PC-3 (cell line): Measurements from ENCODE around the gene STK16. TPM values are rescaled to one million over a fixed set of nuclear protein-coding genes. Genes with fewer than 3 reads are reported as not detected.

Source experiments
- ATAC-seq: fragments of 200-7000 bp; cut with Tn5 transposase; 2 replicates; pipeline ENCODE4 v1.9.1; 2020; ENCODE audit warnings: mild to moderate bottlenecking, moderate library complexity
- BruUV-seq: library from RNA; stranded (reverse); fragments of 400-500 nt; replicated peaks from 2 replicates; lab custom pipeline; 2021; lab: Mats Ljungman, UMichigan
- CTCF ChIA-PET: fragments of 300-600 bp; sonication (Branson Sonifier 250); formaldehyde crosslinking; loops from one replicate; lab custom pipeline; 2022; ENCODE audit warnings: antibody characterized with exemption; lab: Charles Lee
- POLR2A ChIA-PET: fragments of 300-600 bp; sonication (Branson Sonifier 250); formaldehyde crosslinking; loops from one replicate; lab custom pipeline; 2022; ENCODE audit warnings: antibody characterized with exemption; ENCODE audit not compliant: unreplicated experiment; lab: Charles Lee
- DNase-seq: peaks from one replicate; pipeline ENCODE4 v3.0.0-alpha.2; 2015
- H2AFZ ChIP-seq: fragments of 300-600 bp; sonication (generic); 2 replicates; pipeline ENCODE4 v1.6.0; 2016; ENCODE audit warnings: antibody characterized with exemption, low read length
- H3F3A ChIP-seq: fragments of 300-600 bp; sonication (generic); one replicate; pipeline ENCODE4 v1.6.0; 2017; ENCODE audit warnings: antibody characterized with exemption, low read length, control low read depth, mild to moderate bottlenecking; ENCODE audit not compliant: unreplicated experiment
- H3K27ac ChIP-seq: fragments of 300-600 bp; sonication (generic); 2 replicates; pipeline ENCODE4 v1.5.1; 2016; ENCODE audit warnings: mild to moderate bottlenecking, low read length
- H3K27me3 ChIP-seq: fragments of 300-600 bp; sonication (generic); 2 replicates; pipeline ENCODE4 v1.6.1; 2016; ENCODE audit warnings: low read length, mixed read lengths
- H3K36me3 ChIP-seq: fragments of 300-600 bp; sonication (generic); 2 replicates; pipeline ENCODE4 v1.6.1; 2016; ENCODE audit warnings: low read depth, mixed run types, low read length, mixed read lengths
- H3K4me1 ChIP-seq: fragments of 300-600 bp; sonication (generic); 2 replicates; pipeline ENCODE4 v1.5.1; 2016; ENCODE audit warnings: low read length; ENCODE audit not compliant: insufficient read depth
- H3K4me2 ChIP-seq: fragments of 300-600 bp; sonication (generic); 2 replicates; pipeline ENCODE4 v1.6.0; 2016; ENCODE audit warnings: low read length
- H3K4me3 ChIP-seq: fragments of 300-600 bp; sonication (generic); 2 replicates; pipeline ENCODE4 v1.5.1; 2016; ENCODE audit warnings: mild to moderate bottlenecking, low read length, mixed read lengths
- H3K79me2 ChIP-seq: fragments of 300-600 bp; sonication (generic); 2 replicates; pipeline ENCODE4 v1.6.1; 2017; ENCODE audit warnings: low read length, mixed read lengths
- H3K9ac ChIP-seq: fragments of 300-600 bp; sonication (generic); 2 replicates; pipeline ENCODE4 v1.6.0; 2016; ENCODE audit warnings: mild to moderate bottlenecking, low read length
- H3K9me2 ChIP-seq: fragments of 300-600 bp; sonication (generic); replicated peaks from 2 replicates; pipeline ENCODE4 v1.6.1; 2016; ENCODE audit warnings: mixed run types, low read length, mixed read lengths
- H3K9me3 ChIP-seq: fragments of 300-600 bp; sonication (generic); 2 replicates; pipeline ENCODE4 v1.6.1; 2016; ENCODE audit warnings: low read length, mixed read lengths
- H4K20me1 ChIP-seq: fragments of 300-600 bp; sonication (generic); 2 replicates; pipeline ENCODE4 v1.6.1; 2016; ENCODE audit warnings: low read length, mixed read lengths
- CTCF ChIP-seq: fragments of 300-600 bp; sonication (generic); conservative IDR thresholded peaks from 2 replicates; pipeline ENCODE4 v1.5.1; 2017; ENCODE audit warnings: antibody characterized with exemption, low read depth, mild to moderate bottlenecking, low read length
- EZH2 ChIP-seq: fragments of 300-600 bp; sonication (generic); IDR thresholded peaks from one replicate; pipeline ENCODE4 v1.6.1; 2017; ENCODE audit warnings: antibody characterized with exemption, mild to moderate bottlenecking, low read length; ENCODE audit not compliant: unreplicated experiment
- EZH2phosphoT487 ChIP-seq: fragments of 300-600 bp; sonication (generic); IDR thresholded peaks from 2 replicates; pipeline ENCODE4 v1.6.1; 2018; ENCODE audit warnings: mild to moderate bottlenecking, antibody characterized with exemption, low read length, borderline replicate concordance
- intact Hi-C: fragments of 100-400 bp; cut with micrococcal nuclease; formaldehyde crosslinking; loops from 2 replicates; pipeline ENCODE4 v1.9.0; 2023
- total RNA-seq: library from RNA; depleted of rRNA; stranded (reverse); fragments of >200 nt; gene quantifications from 2 replicates; pipeline ENCODE4 v1.2.3, GENCODE V29; 2014

The STK16 gene
- total RNA-seq, 1 experiment from 2014 or later = 16.3 TPM

GRCh38 chr2:219261024-219261855 lies 16.0 kb downstream of the STK16 start:
- H3K36me3 ChIP-seq = no peaks in the 10 kb centered on the region
- H3K79me2 ChIP-seq = no peaks in the 10 kb centered on the region
- H3K27me3 ChIP-seq = no peaks in the 10 kb centered on the region
- H3K27ac ChIP-seq = no peak overlapping the region
- H3K9ac ChIP-seq = no peak overlapping the region
- intact Hi-C loops = no loop called here
- H3K4me3 ChIP-seq = no peak overlapping the region
- TF ChIP-seq EZH2 (no peak), EZH2phosphoT487 (no peak), CTCF (no peak)
- no peak overlapping the region for H3K4me2 ChIP-seq
- H4K20me1 ChIP-seq = no peaks in the 10 kb centered on the region
- POLR2A ChIA-PET = no interaction called here
- H3K9me2 ChIP-seq = no peaks in the 10 kb centered on the region
- no peak overlapping the region for H2AFZ ChIP-seq
- H3K4me1 ChIP-seq = no peaks in the 10 kb centered on the region
- H3K9me3 ChIP-seq = no peaks in the 10 kb centered on the region
- BruUV-seq = no TSS peak
- CTCF ChIA-PET = no interaction called here
- no peak for ATAC-seq
- no peak for DNase-seq
- H3F3A ChIP-seq = no peaks in the 10 kb centered on the region

DNA sequence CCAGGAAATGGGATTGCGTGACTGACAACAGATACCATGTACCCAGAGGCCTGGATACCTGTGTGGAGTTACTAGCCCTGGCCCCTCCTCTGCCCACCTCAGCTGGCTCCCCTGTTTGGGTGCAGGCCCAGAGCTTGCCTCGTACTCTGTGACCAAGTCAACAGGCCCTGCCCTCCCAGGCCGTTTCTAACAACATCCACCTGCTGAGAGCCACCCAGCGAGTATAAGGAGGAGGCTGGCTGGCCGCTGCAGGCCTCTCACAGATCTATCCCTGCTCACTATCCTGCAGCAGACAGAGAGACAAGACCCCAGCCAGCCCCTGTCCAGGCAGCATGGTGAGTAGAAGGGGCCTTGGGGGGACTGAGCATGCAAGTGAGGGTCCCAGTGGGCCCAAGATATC lies 21.0 kb downstream of the STK16 start:
- Histone ChIP-seq H3K27me3 (no peaks in the 10 kb centered on the region), H3F3A (no peaks in the 10 kb centered on the region), H3K4me2 (no peak overlapping the region), H3K9ac (no peak overlapping the region), H2AFZ (no peak overlapping the region), H4K20me1 (no peaks in the 10 kb centered on the region), H3K79me2 (no peaks in the 10 kb centered on the region), H3K4me3 (no peak overlapping the region), H3K27ac (no peak overlapping the region), H3K36me3 (no peaks in the 10 kb centered on the region), H3K4me1 (no peaks in the 10 kb centered on the region), H3K9me2 (no peaks in the 10 kb centered on the region), H3K9me3 (no peaks in the 10 kb centered on the region)
- BruUV-seq = no TSS peak
- DNase-seq (no peak), ATAC-seq (no peak)
- intact Hi-C loops = no loop called here
- CTCF ChIA-PET = no interaction called here
- TF ChIP-seq EZH2phosphoT487 (no peak), EZH2 (no peak), CTCF (no peak)
- POLR2A ChIA-PET = no interaction called here

DNA sequence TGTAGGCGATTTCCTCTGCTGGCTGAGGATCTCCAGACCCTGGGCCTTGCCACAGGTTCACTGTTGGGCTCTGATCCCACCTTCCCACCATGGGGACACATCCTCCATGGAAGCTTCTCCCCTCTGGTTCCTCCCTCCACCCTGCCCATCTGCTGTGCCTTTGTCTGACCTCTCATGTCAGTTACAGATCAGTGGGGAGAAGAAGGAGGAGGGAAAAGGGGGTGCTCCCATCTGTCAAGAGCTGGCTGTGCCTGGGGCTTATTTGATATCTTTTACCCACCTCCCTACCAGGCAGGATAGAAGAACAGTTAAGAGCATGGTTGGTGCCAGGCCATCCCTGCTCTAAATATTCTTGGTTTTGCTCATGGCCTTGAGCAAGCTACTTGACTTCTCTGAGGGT lies 21.6 kb downstream of the STK16 start:
- no peaks in the 10 kb centered on the region for H3K9me2 ChIP-seq
- no peak for TF ChIP-seq EZH2
- no peak for TF ChIP-seq EZH2phosphoT487
- no peak for TF ChIP-seq CTCF
- H3K9ac ChIP-seq = no peak overlapping the region
- CTCF ChIA-PET = no interaction called here
- H3K4me1 ChIP-seq = no peaks in the 10 kb centered on the region
- POLR2A ChIA-PET = no interaction called here
- no peaks in the 10 kb centered on the region for H3F3A ChIP-seq
- BruUV-seq = no TSS peak
- H3K27me3 ChIP-seq = no peaks in the 10 kb centered on the region
- intact Hi-C loops = no loop called here
- H3K27ac ChIP-seq = no peak overlapping the region
- ATAC-seq (no peak), DNase-seq (no peak)
- no peaks in the 10 kb centered on the region for H4K20me1 ChIP-seq
- H3K4me3 ChIP-seq = no peak overlapping the region
- H2AFZ ChIP-seq = no peak overlapping the region
- no peaks in the 10 kb centered on the region for H3K36me3 ChIP-seq
- H3K4me2 ChIP-seq = no peak overlapping the region
- no peaks in the 10 kb centered on the region for H3K9me3 ChIP-seq
- no peaks in the 10 kb centered on the region for H3K79me2 ChIP-seq
